ENCODE data around the gene YBX1.

GRCh38 chr1:42713293-42713692, 31.1 kb downstream of the YBX1 start:
- TF ChIP-seq, protein P1, sequence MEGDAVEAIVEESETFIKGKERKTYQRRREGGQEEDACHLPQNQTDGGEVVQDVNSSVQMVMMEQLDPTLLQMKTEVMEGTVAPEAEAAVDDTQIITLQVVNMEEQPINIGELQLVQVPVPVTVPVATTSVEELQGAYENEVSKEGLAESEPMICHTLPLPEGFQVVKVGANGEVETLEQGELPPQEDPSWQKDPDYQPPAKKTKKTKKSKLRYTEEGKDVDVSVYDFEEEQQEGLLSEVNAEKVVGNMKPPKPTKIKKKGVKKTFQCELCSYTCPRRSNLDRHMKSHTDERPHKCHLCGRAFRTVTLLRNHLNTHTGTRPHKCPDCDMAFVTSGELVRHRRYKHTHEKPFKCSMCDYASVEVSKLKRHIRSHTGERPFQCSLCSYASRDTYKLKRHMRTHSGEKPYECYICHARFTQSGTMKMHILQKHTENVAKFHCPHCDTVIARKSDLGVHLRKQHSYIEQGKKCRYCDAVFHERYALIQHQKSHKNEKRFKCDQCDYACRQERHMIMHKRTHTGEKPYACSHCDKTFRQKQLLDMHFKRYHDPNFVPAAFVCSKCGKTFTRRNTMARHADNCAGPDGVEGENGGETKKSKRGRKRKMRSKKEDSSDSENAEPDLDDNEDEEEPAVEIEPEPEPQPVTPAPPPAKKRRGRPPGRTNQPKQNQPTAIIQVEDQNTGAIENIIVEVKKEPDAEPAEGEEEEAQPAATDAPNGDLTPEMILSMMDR (IDR thresholded peaks at IDR 0.05; ENCODE audit: low read length) = no peak
- TF ChIP-seq EZH2 (IDR thresholded peaks at IDR 0.05; ENCODE audit: borderline replicate concordance, low read length) = no peak
